ENCODE results near the gene SLC49A3. TPM values are rescaled to one million over a fixed set of nuclear protein-coding genes. Genes with fewer than 3 reads are reported as not detected.

Gene SLC49A3
- polyA plus RNA-seq, 1 donor (not counting 4 experiments of a cell fraction or from before 2014, with no cell fraction given) = 0.04 TPM

DNA sequence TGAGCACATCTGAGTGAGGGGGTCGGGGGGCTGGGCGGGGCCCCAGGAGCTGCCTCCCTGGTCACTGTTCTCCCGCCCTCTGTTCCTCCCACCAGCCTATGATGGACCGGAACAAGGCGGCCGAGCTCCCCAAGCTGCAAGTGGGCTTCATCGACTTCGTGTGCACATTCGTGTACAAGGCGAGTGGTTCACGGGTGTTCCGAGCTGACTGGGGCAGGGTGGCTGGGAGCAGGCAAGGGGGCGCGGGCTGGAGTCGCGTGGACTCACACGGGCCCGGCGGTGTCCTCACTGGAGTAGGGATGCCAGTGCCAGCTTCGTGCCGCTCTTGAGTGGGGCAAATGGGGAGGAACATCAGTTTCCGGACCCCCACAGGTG lies 22.5 kb downstream of the SLC49A3 start:
- H3K4me2 ChIP-seq (ENCODE audit: control insufficient read depth, extremely low read depth, insufficient read depth, low read depth, low read length) = no peak overlapping the region
- no peak for TF ChIP-seq EZH2 (IDR thresholded peaks at IDR 0.05; ENCODE audit: low read length)
- TF ChIP-seq, protein P1, sequence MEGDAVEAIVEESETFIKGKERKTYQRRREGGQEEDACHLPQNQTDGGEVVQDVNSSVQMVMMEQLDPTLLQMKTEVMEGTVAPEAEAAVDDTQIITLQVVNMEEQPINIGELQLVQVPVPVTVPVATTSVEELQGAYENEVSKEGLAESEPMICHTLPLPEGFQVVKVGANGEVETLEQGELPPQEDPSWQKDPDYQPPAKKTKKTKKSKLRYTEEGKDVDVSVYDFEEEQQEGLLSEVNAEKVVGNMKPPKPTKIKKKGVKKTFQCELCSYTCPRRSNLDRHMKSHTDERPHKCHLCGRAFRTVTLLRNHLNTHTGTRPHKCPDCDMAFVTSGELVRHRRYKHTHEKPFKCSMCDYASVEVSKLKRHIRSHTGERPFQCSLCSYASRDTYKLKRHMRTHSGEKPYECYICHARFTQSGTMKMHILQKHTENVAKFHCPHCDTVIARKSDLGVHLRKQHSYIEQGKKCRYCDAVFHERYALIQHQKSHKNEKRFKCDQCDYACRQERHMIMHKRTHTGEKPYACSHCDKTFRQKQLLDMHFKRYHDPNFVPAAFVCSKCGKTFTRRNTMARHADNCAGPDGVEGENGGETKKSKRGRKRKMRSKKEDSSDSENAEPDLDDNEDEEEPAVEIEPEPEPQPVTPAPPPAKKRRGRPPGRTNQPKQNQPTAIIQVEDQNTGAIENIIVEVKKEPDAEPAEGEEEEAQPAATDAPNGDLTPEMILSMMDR (optimal IDR thresholded peaks at IDR 0.05 in 1 of 3, IDR thresholded peaks at IDR 0.05 in 1 of 3, conservative IDR thresholded peaks at IDR 0.05 in 1 of 3; ENCODE audit: extremely low read depth in 1 of 3, insufficient read depth in 2 of 3, low read length in 3 of 3) = no peak
- dilution Hi-C loops (cut with MboI; ENCODE audit: extremely low pct_ligation_motif_present, low sequenced_read_pairs) = no loop called here

DNA sequence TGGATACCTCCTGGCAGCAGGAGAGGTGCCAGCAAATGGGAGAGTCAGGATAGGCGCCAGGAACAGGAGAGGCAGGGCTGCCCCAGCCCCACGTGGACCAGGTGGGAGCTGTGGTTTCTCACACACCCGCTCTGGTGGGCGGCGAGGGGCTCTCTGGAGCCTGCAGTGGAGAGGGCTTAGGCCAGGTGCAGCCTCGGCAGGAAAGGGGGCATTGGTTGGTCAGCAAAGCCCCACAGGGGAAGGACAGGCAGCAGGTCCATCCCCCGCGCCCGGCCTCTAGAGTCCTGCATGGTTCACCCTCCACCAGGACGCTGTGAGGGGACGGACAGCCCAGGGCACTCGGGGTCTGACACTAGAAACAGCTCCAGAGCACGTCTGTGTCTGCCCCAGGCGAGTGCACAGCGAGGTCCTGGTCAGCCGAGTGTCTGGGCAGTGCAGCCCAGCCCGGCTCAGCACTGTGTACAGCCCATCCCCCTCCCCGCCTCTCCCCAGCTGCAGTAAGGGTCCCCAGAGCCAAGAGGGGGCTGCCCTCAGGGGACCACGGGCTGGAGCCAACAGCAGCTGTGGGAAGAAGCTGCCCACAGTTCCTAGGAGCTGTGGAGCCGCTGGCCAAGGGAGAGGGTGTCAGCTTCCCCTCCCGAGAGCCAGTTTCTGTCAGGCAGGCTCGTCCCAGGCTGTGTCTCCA lies 23.1 kb downstream of the SLC49A3 start:
- H3K27ac ChIP-seq (ENCODE audit: control insufficient read depth, insufficient read depth, low read length) = no peak overlapping the region
- FAIRE-seq = no peak
- H2AFZ ChIP-seq (ENCODE audit: control insufficient read depth, low read length) = no peak overlapping the region
- DNase-seq (ENCODE audit: low read depth, low spot score) = no peak
- H4K20me1 ChIP-seq (ENCODE audit: control insufficient read depth, extremely low read depth, insufficient read depth, low read length) = no peaks in the 10 kb centered on the region
- no peak overlapping the region for H3K4me3 ChIP-seq (ENCODE audit: control insufficient read depth in 2 of 3, extremely low read depth in 1 of 3, insufficient read depth in 2 of 3, low read depth in 1 of 3, low read length in 3 of 3)
- H3K36me3 ChIP-seq (ENCODE audit: control insufficient read depth in 2 of 2, extremely low read depth in 1 of 2, insufficient read depth in 2 of 2, low read length in 2 of 2) = peaks cover 1 to 3% of the 10 kb centered on the region in 2 experiments
- no peak overlapping the region for H3K4me2 ChIP-seq (ENCODE audit: control insufficient read depth, extremely low read depth, insufficient read depth, low read depth, low read length)
- H3K9me1 ChIP-seq (ENCODE audit: control insufficient read depth, extremely low read depth, insufficient read depth, low read length) = no peaks in the 10 kb centered on the region
- H3K9ac ChIP-seq (ENCODE audit: control insufficient read depth, extremely low read depth, insufficient read depth, low read length) = no peak overlapping the region
- TF ChIP-seq EZH2 (IDR thresholded peaks at IDR 0.05; ENCODE audit: low read length) = no peak
- TF ChIP-seq, protein P1 (optimal IDR thresholded peaks at IDR 0.05 in 1 of 3, IDR thresholded peaks at IDR 0.05 in 1 of 3, conservative IDR thresholded peaks at IDR 0.05 in 1 of 3; ENCODE audit: extremely low read depth in 1 of 3, insufficient read depth in 2 of 3, low read length in 3 of 3) = no peak
- H3K27me3 ChIP-seq (ENCODE audit: control insufficient read depth, extremely low read depth, insufficient read depth, low read length) = peaks cover 18% of the 10 kb centered on the region
- H3K4me1 ChIP-seq (ENCODE audit: control insufficient read depth, extremely low read depth, insufficient read depth, low read length) = no peaks in the 10 kb centered on the region
- H3K79me2 ChIP-seq (ENCODE audit: control insufficient read depth, insufficient read depth, low read length) = no peaks in the 10 kb centered on the region
- dilution Hi-C loops (cut with MboI; ENCODE audit: extremely low pct_ligation_motif_present, low sequenced_read_pairs) = no loop called here
- H3K9me3 ChIP-seq (ENCODE audit: control insufficient read depth, low read depth, low read length) = no peaks in the 10 kb centered on the region

More for the DNA sequence above, 22.5 kb downstream of the SLC49A3 start:
- H3K4me3 ChIP-seq (ENCODE audit: control insufficient read depth in 2 of 3, extremely low read depth in 1 of 3, insufficient read depth in 2 of 3, low read depth in 1 of 3, low read length in 3 of 3) = no peak overlapping the region
- H3K27ac ChIP-seq (ENCODE audit: control insufficient read depth, insufficient read depth, low read length) = no peak overlapping the region
- no peaks in the 10 kb centered on the region for H3K79me2 ChIP-seq (ENCODE audit: control insufficient read depth, insufficient read depth, low read length)
- H3K4me1 ChIP-seq (ENCODE audit: control insufficient read depth, extremely low read depth, insufficient read depth, low read length) = no peaks in the 10 kb centered on the region
- no peak overlapping the region for H3K9ac ChIP-seq (ENCODE audit: control insufficient read depth, extremely low read depth, insufficient read depth, low read length)
- peaks cover 4 to 5% of the 10 kb centered on the region in 2 experiments for H3K36me3 ChIP-seq (ENCODE audit: control insufficient read depth in 2 of 2, extremely low read depth in 1 of 2, insufficient read depth in 2 of 2, low read length in 2 of 2)
- DNase-seq (ENCODE audit: low read depth, low spot score) (no peak), FAIRE-seq (no peak)
- no peaks in the 10 kb centered on the region for H4K20me1 ChIP-seq (ENCODE audit: control insufficient read depth, extremely low read depth, insufficient read depth, low read length)
- H3K9me1 ChIP-seq (ENCODE audit: control insufficient read depth, extremely low read depth, insufficient read depth, low read length) = no peaks in the 10 kb centered on the region
- H3K27me3 ChIP-seq (ENCODE audit: control insufficient read depth, extremely low read depth, insufficient read depth, low read length) = peaks cover 18% of the 10 kb centered on the region
- no peak overlapping the region for H2AFZ ChIP-seq (ENCODE audit: control insufficient read depth, low read length)
- no peaks in the 10 kb centered on the region for H3K9me3 ChIP-seq (ENCODE audit: control insufficient read depth, low read depth, low read length)
